WI38 (cell line): ENCODE data around the gene ADCY7.

Source experiments
- H3K4me3 ChIP-seq: 2 replicates; pipeline ENCODE4 v1.5.1; 2011; ENCODE audit warnings: low read depth, mild to moderate bottlenecking, control low read depth, low read length
- TF ChIP-seq, protein P1 (sequence below): IDR thresholded peaks from 2 replicates; pipeline ENCODE4 v1.5.1; 2012; ENCODE audit warnings: low read depth, mild to moderate bottlenecking, control low read depth, low read length

The ADCY7 gene

DNA sequence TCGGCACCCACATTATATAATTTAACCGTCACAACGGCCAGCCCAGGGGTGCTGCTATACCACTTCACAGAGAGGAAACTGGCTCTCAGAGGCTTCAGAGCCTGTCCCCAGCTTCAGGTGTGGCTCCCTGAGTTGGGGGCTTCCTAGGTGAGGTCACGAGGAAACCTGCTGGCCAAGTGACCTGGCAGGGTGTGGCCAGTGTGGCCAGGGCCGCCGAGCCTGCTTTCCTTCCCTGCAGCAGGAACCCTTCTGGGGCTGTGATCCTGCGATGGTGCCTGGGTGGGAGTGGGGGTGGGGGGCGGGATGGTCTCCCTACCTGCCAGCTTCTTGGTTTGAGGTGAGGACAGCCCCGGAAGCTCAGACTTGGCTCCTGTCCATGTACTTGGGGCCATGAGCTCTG lies 39.9 kb downstream of the ADCY7 start:
- TF ChIP-seq, protein P1, sequence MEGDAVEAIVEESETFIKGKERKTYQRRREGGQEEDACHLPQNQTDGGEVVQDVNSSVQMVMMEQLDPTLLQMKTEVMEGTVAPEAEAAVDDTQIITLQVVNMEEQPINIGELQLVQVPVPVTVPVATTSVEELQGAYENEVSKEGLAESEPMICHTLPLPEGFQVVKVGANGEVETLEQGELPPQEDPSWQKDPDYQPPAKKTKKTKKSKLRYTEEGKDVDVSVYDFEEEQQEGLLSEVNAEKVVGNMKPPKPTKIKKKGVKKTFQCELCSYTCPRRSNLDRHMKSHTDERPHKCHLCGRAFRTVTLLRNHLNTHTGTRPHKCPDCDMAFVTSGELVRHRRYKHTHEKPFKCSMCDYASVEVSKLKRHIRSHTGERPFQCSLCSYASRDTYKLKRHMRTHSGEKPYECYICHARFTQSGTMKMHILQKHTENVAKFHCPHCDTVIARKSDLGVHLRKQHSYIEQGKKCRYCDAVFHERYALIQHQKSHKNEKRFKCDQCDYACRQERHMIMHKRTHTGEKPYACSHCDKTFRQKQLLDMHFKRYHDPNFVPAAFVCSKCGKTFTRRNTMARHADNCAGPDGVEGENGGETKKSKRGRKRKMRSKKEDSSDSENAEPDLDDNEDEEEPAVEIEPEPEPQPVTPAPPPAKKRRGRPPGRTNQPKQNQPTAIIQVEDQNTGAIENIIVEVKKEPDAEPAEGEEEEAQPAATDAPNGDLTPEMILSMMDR = no peak
- H3K4me3 ChIP-seq = no peak overlapping the region

DNA sequence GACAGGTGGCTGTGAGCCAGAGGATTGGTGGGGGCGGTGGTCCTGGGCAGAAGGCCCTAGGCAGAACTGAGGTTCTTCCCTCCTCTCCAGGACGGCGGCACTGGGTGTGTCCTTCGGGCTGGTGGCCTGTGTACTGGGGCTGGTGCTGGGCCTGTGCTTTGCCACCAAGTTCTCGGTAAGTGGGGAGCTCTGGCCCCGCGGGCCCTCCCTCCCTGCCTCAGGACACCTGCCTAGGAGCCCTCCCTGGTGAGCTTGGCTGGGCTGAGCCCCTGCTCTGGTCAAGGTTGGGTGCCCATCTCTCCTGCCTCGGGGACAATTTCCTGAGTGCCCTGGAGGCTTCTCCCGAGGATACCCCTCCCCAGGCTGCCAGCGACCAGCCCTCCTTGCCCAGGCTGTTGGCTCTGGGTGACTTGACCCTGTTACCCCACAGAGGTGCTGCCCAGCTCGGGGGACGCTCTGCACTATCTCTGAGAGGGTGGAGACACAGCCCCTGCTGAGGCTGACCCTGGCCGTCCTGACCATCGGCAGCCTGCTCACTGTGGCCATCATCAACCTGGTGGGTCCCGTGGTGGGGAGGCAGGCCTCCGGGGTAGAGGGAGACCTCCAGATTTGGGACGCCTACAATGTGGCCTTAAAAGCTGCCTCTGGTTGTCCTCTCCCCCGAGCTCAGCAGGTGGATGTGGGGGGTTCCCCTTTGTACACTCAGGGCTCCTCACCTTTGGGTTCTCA lies 42.0 kb downstream of the ADCY7 start:
- TF ChIP-seq, protein P1 = no peak
- no peak overlapping the region for H3K4me3 ChIP-seq

DNA sequence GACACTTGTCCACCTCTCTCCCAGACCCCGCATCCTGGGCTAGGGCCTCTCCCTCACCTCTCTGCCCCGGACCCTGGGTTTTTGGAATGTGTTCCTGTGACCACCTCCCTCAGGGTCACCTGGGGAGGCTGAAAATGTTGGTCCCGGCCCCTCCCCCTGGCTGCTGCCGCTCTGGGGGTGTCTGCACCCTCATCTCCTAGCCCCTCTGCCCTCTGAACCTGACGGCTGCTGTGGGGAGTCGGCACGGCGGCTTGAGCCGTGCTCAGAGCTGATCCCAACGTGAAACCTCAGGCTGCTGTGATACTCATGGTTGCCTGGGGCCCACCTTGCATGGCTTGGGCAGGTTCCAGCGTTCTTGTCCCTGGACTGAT lies 42.8 kb downstream of the ADCY7 start:
- H3K4me3 ChIP-seq = no peak overlapping the region
- TF ChIP-seq, protein P1 = no peak

DNA sequence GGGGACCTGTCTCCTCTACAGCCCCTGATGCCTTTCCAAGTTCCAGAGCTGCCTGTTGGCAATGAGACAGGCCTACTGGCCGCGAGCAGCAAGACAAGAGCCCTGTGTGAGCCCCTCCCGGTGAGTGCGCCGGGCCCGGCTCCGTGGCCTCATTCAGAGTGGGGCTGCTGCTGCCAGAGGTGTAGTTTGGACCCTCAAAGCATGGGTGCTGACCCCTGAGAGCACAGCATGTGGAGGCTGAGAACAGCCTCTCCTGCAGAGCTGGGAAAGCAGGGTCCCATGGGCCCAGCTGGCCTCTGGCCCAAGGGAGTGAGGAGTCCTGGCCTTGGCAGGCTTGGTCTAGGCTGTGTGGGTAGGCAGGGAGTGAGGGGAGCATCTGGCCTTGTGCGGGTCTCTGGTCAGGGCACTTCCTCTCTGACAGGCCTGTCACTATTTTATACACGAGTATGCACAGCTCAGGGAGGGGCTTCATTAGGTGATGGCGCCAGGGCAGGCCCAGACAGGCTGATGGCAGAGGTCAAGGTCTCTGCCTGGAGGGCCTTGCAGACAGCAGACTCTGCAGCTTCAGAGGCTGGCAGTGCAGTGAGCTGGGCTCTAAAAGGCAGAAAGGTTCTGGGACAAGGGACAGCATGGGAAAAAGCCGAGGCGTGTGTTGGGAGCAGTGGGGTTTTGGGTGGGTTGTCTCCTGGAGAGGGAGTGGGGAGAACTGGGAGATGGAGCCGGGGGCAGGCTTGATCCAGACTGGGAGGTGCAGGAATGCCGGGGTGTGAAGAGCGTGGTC lies 43.4 kb downstream of the ADCY7 start:
- no peak overlapping the region for H3K4me3 ChIP-seq
- TF ChIP-seq, protein P1 = no peak

DNA sequence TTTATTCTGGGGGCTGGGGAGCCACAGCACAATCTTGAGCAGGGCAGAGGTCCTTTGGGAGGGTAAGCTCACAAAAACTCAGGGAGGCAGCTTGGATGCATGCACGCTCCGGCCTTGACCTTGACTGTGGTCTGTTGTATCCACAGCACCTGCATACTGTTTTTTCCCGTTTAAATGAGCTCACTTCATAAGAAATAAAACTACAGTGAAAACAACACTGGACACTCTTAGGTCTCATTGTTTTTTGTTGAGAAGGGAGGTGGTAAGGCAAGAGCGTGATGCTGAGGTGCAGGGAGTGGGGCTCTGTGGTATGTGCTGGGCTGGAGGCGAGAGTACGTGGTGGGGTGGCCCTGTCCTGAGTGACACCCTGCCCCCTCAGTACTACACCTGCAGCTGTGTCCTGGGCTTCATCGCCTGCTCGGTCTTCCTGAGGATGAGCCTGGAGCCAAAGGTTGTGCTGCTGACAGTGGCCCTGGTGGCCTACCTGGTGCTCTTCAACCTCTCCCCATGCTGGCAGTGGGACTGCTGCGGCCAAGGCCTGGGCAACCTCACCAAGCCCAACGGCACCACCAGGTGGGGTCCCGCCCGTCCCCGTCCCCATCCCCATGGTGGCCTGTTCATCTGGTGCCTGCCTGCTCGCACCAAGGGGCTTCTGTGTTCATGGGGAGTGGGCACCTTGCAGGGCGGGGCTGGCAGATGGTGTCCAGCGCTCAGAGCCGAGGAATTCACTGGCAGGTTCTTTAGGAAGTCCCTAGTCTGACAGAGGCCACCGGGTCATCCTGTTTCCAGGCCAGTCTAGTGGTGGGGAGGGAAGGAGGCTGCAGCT lies 44.2 kb downstream of the ADCY7 start:
- H3K4me3 ChIP-seq = no peak overlapping the region
- TF ChIP-seq, protein P1 = no peak

DNA sequence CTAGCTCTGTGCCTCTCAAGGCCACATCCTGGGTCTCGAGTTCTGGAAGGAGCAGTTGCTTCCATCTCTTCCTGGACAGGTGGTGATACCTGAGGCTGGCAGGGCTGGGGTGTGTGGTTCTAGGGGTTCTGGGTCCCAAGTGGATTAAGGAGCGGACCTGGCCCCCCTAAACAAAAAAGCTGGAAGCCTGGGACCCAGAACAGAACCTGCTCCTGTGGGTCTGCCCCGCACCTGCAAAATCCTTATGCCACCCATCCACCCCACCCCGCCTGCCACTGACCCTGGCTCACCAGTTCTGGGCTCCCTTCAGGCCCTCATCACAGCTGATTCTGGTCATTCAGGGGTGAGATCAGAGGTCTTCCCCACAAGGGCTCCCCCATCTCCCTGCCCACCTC lies 44.8 kb downstream of the ADCY7 start:
- TF ChIP-seq, protein P1 = no peak
- no peak overlapping the region for H3K4me3 ChIP-seq
